Measurements from ENCODE around the gene FBXW7. TPM values are rescaled to one million over a fixed set of nuclear protein-coding genes. Genes with fewer than 3 reads are reported as not detected.

The FBXW7 gene
- total RNA-seq, 1 experiment from 2014 or later: 27.1 TPM

GRCh38 chr4:152344001-152344400 lies 191.9 kb downstream of the FBXW7 start:
- Histone ChIP-seq H3K9me3 (ENCODE audit: control insufficient read depth, low read depth, low read length) (no peaks in the 10 kb centered on the region), H3K18ac (ENCODE audit: insufficient read length, low read depth, low read length) (no peak overlapping the region), H4K5ac (ENCODE audit: insufficient read length, low read depth, low read length) (no peak overlapping the region), H3K9ac (ENCODE audit: extremely low read depth, insufficient read length, low read length) (no peak overlapping the region), H3K23ac (ENCODE audit: insufficient read length, low read depth, low read length) (no peak overlapping the region), H3K27me3 (ENCODE audit: insufficient read depth, low read length) (no peaks in the 10 kb centered on the region), H3K14ac (ENCODE audit: insufficient read depth, low read length) (no peak overlapping the region), H4K20me1 (ENCODE audit: control insufficient read depth, insufficient read depth, insufficient read length) (no peaks in the 10 kb centered on the region), H3K79me1 (ENCODE audit: insufficient read depth, low read depth, low read length, poor library complexity, severe bottlenecking) (no peaks in the 10 kb centered on the region), H2BK120ac (ENCODE audit: low read depth, low read length, poor library complexity, severe bottlenecking) (no peak overlapping the region), H3K23me2 (ENCODE audit: insufficient read length, low read depth, low read length, poor library complexity, severe bottlenecking) (no peaks in the 10 kb centered on the region), H2BK5ac (ENCODE audit: insufficient read length, low read length) (no peak overlapping the region), H3K4me1 (ENCODE audit: insufficient read depth, low read length) (no peaks in the 10 kb centered on the region), H2BK15ac (ENCODE audit: low read depth, low read length) (no peak overlapping the region), H2AFZ (ENCODE audit: low read length) (no peak overlapping the region), H4K8ac (replicated peaks; ENCODE audit: insufficient read length, low read depth, low read length) (no peak overlapping the region), H3K4me2 (ENCODE audit: insufficient read depth, insufficient read length, low read length) (no peak overlapping the region), H3K4ac (ENCODE audit: low read depth, low read length) (no peak overlapping the region), H2BK20ac (ENCODE audit: low read depth, low read length, poor library complexity, severe bottlenecking) (no peak overlapping the region), H4K91ac (ENCODE audit: insufficient read length, low read depth, low read length) (no peak overlapping the region), H3T11ph (ENCODE audit: low read length) (no peak overlapping the region), H2AK5ac (ENCODE audit: insufficient read length, low read length) (no peak overlapping the region), H3K56ac (ENCODE audit: insufficient read length, low read depth, low read length) (no peak overlapping the region), H3K79me2 (ENCODE audit: insufficient read depth, low read length) (no peaks in the 10 kb centered on the region), H2BK12ac (ENCODE audit: insufficient read length, low read depth, low read length) (no peak overlapping the region), H3K27ac (ENCODE audit: insufficient read length, low read depth, low read length) (no peak overlapping the region)
- Mint-ChIP-seq H3K4me3 (no peak overlapping the region), H3K4me1 (no peaks in the 10 kb centered on the region), H3K36me3 (ENCODE audit: insufficient read depth in 1 of 3, low read depth in 3 of 3) (peaks cover 0 to 9% (median 0%) of the 10 kb centered on the region in 3 experiments; a peak in 2 of 7 replicates), H3K27me3 (ENCODE audit: low read depth) (no peaks in the 10 kb centered on the region), H3K9me3 (no peaks in the 10 kb centered on the region), H3K27ac (no peak overlapping the region)
- DNase-seq: no peak
- no peak for TF ChIP-seq CTCF (conservative IDR thresholded peaks at IDR 0.05)
